OCI-LY7 (cell line): ENCODE data around the gene POLQ.

Experiments
- CTCF ChIP-seq: fragments of 200-600 bp; sonication (generic); conservative IDR thresholded peaks from 2 replicates; pipeline ENCODE4 v1.5.1; 2014; ENCODE audit warnings: mild to moderate bottlenecking, antibody characterized with exemption, low read length, moderate library complexity, mixed read lengths
- EZH2phosphoT487 ChIP-seq: fragments of 200-600 bp; sonication (generic); IDR thresholded peaks from 2 replicates; pipeline ENCODE4 v1.6.1; 2018; ENCODE audit warnings: low read depth, borderline replicate concordance, mild to moderate bottlenecking, mixed run types, antibody characterized with exemption, low read length, moderate library complexity, mixed read lengths

DNA sequence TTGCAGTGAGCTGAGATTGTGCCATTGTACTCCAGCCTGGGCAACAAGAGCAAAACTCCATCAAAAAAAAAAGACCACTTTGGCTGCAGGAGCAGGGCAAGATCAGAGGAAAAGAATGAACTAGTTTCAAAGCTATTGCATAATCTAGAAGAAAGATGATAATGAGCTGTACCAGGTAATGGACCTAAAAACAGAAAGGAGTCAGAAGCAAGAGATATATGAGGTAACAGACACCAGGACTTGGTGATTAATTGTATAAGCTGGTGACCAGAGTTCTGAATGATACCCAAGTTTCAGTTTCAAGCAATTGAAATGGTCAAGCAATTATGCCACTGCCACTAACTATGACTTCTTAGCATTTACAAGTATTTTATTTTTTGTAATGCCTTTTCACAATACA, 2.9 kb downstream of the POLQ start:
- TF ChIP-seq CTCF (no peak), EZH2phosphoT487 (no peak)
